PC-3 (cell line): ENCODE measurements around the gene KRT17. TPM values are rescaled to one million over a fixed set of nuclear protein-coding genes. Genes with fewer than 3 reads are reported as not detected.

ENCODE experiments used
- ATAC-seq: fragments of 200-7000 bp; cut with Tn5 transposase; 2 replicates; pipeline ENCODE4 v1.9.1; 2020; ENCODE audit warnings: mild to moderate bottlenecking, moderate library complexity
- BruUV-seq: library from RNA; stranded (reverse); fragments of 400-500 nt; replicated peaks from 2 replicates; lab custom pipeline; 2021; lab: Mats Ljungman, UMichigan
- CTCF ChIA-PET: fragments of 300-600 bp; sonication (Branson Sonifier 250); formaldehyde crosslinking; loops from one replicate; lab custom pipeline; 2022; ENCODE audit warnings: antibody characterized with exemption; lab: Charles Lee
- POLR2A ChIA-PET: fragments of 300-600 bp; sonication (Branson Sonifier 250); formaldehyde crosslinking; loops from one replicate; lab custom pipeline; 2022; ENCODE audit warnings: antibody characterized with exemption; ENCODE audit not compliant: unreplicated experiment; lab: Charles Lee
- DNase-seq: peaks from one replicate; pipeline ENCODE4 v3.0.0-alpha.2; 2015
- H2AFZ ChIP-seq: fragments of 300-600 bp; sonication (generic); 2 replicates; pipeline ENCODE4 v1.6.0; 2016; ENCODE audit warnings: antibody characterized with exemption, low read length
- H3F3A ChIP-seq: fragments of 300-600 bp; sonication (generic); one replicate; pipeline ENCODE4 v1.6.0; 2017; ENCODE audit warnings: antibody characterized with exemption, low read length, control low read depth, mild to moderate bottlenecking; ENCODE audit not compliant: unreplicated experiment
- H3K27ac ChIP-seq: fragments of 300-600 bp; sonication (generic); 2 replicates; pipeline ENCODE4 v1.5.1; 2016; ENCODE audit warnings: mild to moderate bottlenecking, low read length
- H3K27me3 ChIP-seq: fragments of 300-600 bp; sonication (generic); 2 replicates; pipeline ENCODE4 v1.6.1; 2016; ENCODE audit warnings: low read length, mixed read lengths
- H3K36me3 ChIP-seq: fragments of 300-600 bp; sonication (generic); 2 replicates; pipeline ENCODE4 v1.6.1; 2016; ENCODE audit warnings: low read depth, mixed run types, low read length, mixed read lengths
- H3K4me1 ChIP-seq: fragments of 300-600 bp; sonication (generic); 2 replicates; pipeline ENCODE4 v1.5.1; 2016; ENCODE audit warnings: low read length; ENCODE audit not compliant: insufficient read depth
- H3K4me2 ChIP-seq: fragments of 300-600 bp; sonication (generic); 2 replicates; pipeline ENCODE4 v1.6.0; 2016; ENCODE audit warnings: low read length
- H3K4me3 ChIP-seq: fragments of 300-600 bp; sonication (generic); 2 replicates; pipeline ENCODE4 v1.5.1; 2016; ENCODE audit warnings: mild to moderate bottlenecking, low read length, mixed read lengths
- H3K79me2 ChIP-seq: fragments of 300-600 bp; sonication (generic); 2 replicates; pipeline ENCODE4 v1.6.1; 2017; ENCODE audit warnings: low read length, mixed read lengths
- H3K9ac ChIP-seq: fragments of 300-600 bp; sonication (generic); 2 replicates; pipeline ENCODE4 v1.6.0; 2016; ENCODE audit warnings: mild to moderate bottlenecking, low read length
- H3K9me2 ChIP-seq: fragments of 300-600 bp; sonication (generic); replicated peaks from 2 replicates; pipeline ENCODE4 v1.6.1; 2016; ENCODE audit warnings: mixed run types, low read length, mixed read lengths
- H3K9me3 ChIP-seq: fragments of 300-600 bp; sonication (generic); 2 replicates; pipeline ENCODE4 v1.6.1; 2016; ENCODE audit warnings: low read length, mixed read lengths
- H4K20me1 ChIP-seq: fragments of 300-600 bp; sonication (generic); 2 replicates; pipeline ENCODE4 v1.6.1; 2016; ENCODE audit warnings: low read length, mixed read lengths
- EZH2 ChIP-seq: fragments of 300-600 bp; sonication (generic); IDR thresholded peaks from one replicate; pipeline ENCODE4 v1.6.1; 2017; ENCODE audit warnings: antibody characterized with exemption, mild to moderate bottlenecking, low read length; ENCODE audit not compliant: unreplicated experiment
- EZH2phosphoT487 ChIP-seq: fragments of 300-600 bp; sonication (generic); IDR thresholded peaks from 2 replicates; pipeline ENCODE4 v1.6.1; 2018; ENCODE audit warnings: mild to moderate bottlenecking, antibody characterized with exemption, low read length, borderline replicate concordance
- intact Hi-C: fragments of 100-400 bp; cut with micrococcal nuclease; formaldehyde crosslinking; loops from 2 replicates; pipeline ENCODE4 v1.9.0; 2023
- total RNA-seq: library from RNA; depleted of rRNA; stranded (reverse); fragments of >200 nt; gene quantifications from 2 replicates; pipeline ENCODE4 v1.2.3, GENCODE V29; 2014; rRNA removed
- TF ChIP-seq, protein P1 (sequence below): fragments of 300-600 bp; sonication (generic); conservative IDR thresholded peaks from 2 replicates; pipeline ENCODE4 v1.5.1; 2017; ENCODE audit warnings: antibody characterized with exemption, low read depth, mild to moderate bottlenecking, low read length

The KRT17 gene
- total RNA-seq, 1 experiment from 2014 or later, result 92.1 TPM

- H3K27me3 ChIP-seq, result no peaks in the 10 kb centered on the region
- no peaks in the 10 kb centered on the region for H3K79me2 ChIP-seq
- H3K4me3 ChIP-seq, result no peak within 1 kb of the TSS
- ChIA-PET CTCF (no interaction called here), POLR2A (no interaction called here)
- no TSS peak for BruUV-seq
- no peaks in the 10 kb centered on the region for H3K9me2 ChIP-seq
- no peaks in the 10 kb centered on the region for H3K9me3 ChIP-seq
- TF ChIP-seq, protein P1, sequence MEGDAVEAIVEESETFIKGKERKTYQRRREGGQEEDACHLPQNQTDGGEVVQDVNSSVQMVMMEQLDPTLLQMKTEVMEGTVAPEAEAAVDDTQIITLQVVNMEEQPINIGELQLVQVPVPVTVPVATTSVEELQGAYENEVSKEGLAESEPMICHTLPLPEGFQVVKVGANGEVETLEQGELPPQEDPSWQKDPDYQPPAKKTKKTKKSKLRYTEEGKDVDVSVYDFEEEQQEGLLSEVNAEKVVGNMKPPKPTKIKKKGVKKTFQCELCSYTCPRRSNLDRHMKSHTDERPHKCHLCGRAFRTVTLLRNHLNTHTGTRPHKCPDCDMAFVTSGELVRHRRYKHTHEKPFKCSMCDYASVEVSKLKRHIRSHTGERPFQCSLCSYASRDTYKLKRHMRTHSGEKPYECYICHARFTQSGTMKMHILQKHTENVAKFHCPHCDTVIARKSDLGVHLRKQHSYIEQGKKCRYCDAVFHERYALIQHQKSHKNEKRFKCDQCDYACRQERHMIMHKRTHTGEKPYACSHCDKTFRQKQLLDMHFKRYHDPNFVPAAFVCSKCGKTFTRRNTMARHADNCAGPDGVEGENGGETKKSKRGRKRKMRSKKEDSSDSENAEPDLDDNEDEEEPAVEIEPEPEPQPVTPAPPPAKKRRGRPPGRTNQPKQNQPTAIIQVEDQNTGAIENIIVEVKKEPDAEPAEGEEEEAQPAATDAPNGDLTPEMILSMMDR, result no peak
- TF ChIP-seq EZH2 (no peak), EZH2phosphoT487 (no peak)
- no peak within 1 kb of the TSS for H2AFZ ChIP-seq
- no peak for DNase-seq
- no peaks in the 10 kb centered on the region for H3K36me3 ChIP-seq
- H3K27ac ChIP-seq, result no peak within 1 kb of the TSS
- no peak within 1 kb of the TSS for H3K4me2 ChIP-seq
- H3F3A ChIP-seq, result no peaks in the 10 kb centered on the region
- no peak within 1 kb of the TSS for H3K9ac ChIP-seq
- peaks cover 6% of the 10 kb centered on the region for H3K4me1 ChIP-seq
- H4K20me1 ChIP-seq, result no peaks in the 10 kb centered on the region
- intact Hi-C loops, result no loop called here
- ATAC-seq, result no peak
These were observed 52.6 kb downstream of the KRT17 start, which contains the start of gene KRT9 for GRCh38 chr17:41571561-41572434. Gene KRT9 (minus strand): TSS chr17:41572059. CDS start chr17:41571992, 67 bp downstream.

Other genes with a start within 250 kb of the KRT17 start
- gene KRT34, start 242.3 kb downstream of the KRT17 start, total RNA-seq, result 2.9 and 5.1 TPM in 2 replicates
- not detected in 2 replicates for gene KRT31, start 227.0 kb downstream of the KRT17 start, total RNA-seq
- gene KRT37, start 200.0 kb downstream of the KRT17 start, total RNA-seq, result 3.2 and 4.6 TPM in 2 replicates
- not detected in 2 replicates for gene KRT38, start 183.6 kb downstream of the KRT17 start, total RNA-seq
- 1.5 TPM in 2 replicates for gene KRT32, start 157.2 kb downstream of the KRT17 start, total RNA-seq
- gene KRT35, start 143.4 kb downstream of the KRT17 start, total RNA-seq, result not detected in 2 replicates
- not detected in 2 replicates for gene KRT36, start 134.7 kb downstream of the KRT17 start, total RNA-seq
- gene KRT13, start 119.0 kb downstream of the KRT17 start, total RNA-seq, result 1.4 TPM in 2 replicates
- gene KRT15, start 105.7 kb downstream of the KRT17 start, total RNA-seq, result 121 and 144 TPM in 2 replicates
- 2,299 and 2,451 TPM in 2 replicates for gene KRT19, start 96.3 kb downstream of the KRT17 start, total RNA-seq
- gene KRT9, start 52.5 kb downstream of the KRT17 start, total RNA-seq, result 1.0 TPM in 1 of 2 replicates, not detected in the other
- gene KRT14, start 37.7 kb downstream of the KRT17 start, total RNA-seq, result 0.15 TPM in 1 of 2 replicates, not detected in the other
- gene KRT16, start 11.8 kb downstream of the KRT17 start, total RNA-seq, result 42.6 and 53.1 TPM in 2 replicates
- gene EIF1, start 64.3 kb upstream of the KRT17 start, total RNA-seq, result 88.7 and 95.9 TPM in 2 replicates
- gene GAST, start 87.8 kb upstream of the KRT17 start, total RNA-seq, result not detected in 2 replicates
- gene HAP1, start 110.1 kb upstream of the KRT17 start, total RNA-seq, result 1.2 and 1.4 TPM in 2 replicates
- 132 and 168 TPM in 2 replicates for gene JUP, start 162.1 kb upstream of the KRT17 start, total RNA-seq
- gene P3H4, start 187.4 kb upstream of the KRT17 start, total RNA-seq, result 29.6 and 35.1 TPM in 2 replicates
- 63.4 and 69.8 TPM in 2 replicates for gene FKBP10, start 188.4 kb upstream of the KRT17 start, total RNA-seq
- 78.8 and 79.2 TPM in 2 replicates for gene NT5C3B, start 211.7 kb upstream of the KRT17 start, total RNA-seq
- gene KLHL10, start 213.2 kb upstream of the KRT17 start, total RNA-seq, result not detected in 2 replicates
- gene KLHL11, start 240.8 kb upstream of the KRT17 start, total RNA-seq, result 16.5 and 19.9 TPM in 2 replicates